Activated B cell treated with CpG ODN at 0.5 μM for 24 hours (primary cell): ENCODE data around the gene DAGLA. TPM values are rescaled to one million over a fixed set of nuclear protein-coding genes. Genes with fewer than 3 reads are reported as not detected.

Experiments used
- ATAC-seq: fragments of 200-7000 bp; cut with Tn5 transposase; one replicate; pipeline ENCODE4 v1.10.0; 2021; ENCODE audit warnings: low read depth, mild to moderate bottlenecking, moderate library complexity
- CTCF ChIA-PET: fragments of 350-600 bp; sonication (Branson Sonifier 250); formaldehyde crosslinking; loops from one replicate; lab custom pipeline; 2021; ENCODE audit warnings: antibody characterized with exemption; lab: Charles Lee
- POLR2A ChIA-PET: fragments of 350-600 bp; sonication (Branson Sonifier 250); formaldehyde crosslinking; loops from one replicate; lab custom pipeline; 2021; ENCODE audit warnings: antibody characterized with exemption; lab: Charles Lee
- DNase-seq: peaks from one replicate; pipeline ENCODE4 v3.0.0; 2022
- H3K27ac Mint-ChIP-seq: one replicate; pipeline ENCODE4 v1.8.0; 2020; ENCODE audit warnings: mixed read lengths
- H3K27me3 Mint-ChIP-seq: one replicate; pipeline ENCODE4 v1.8.0; 2021; ENCODE audit warnings: mixed read lengths
- H3K36me3 Mint-ChIP-seq: one replicate; pipeline ENCODE4 v1.8.0; 2021; ENCODE audit warnings: low read depth, mixed read lengths
- H3K4me1 Mint-ChIP-seq: one replicate; pipeline ENCODE4 v1.8.0; 2021; ENCODE audit warnings: mixed read lengths
- H3K4me3 Mint-ChIP-seq: one replicate; pipeline ENCODE4 v1.8.0; 2020; ENCODE audit warnings: mild to moderate bottlenecking, mixed read lengths
- H3K9me3 Mint-ChIP-seq: one replicate; pipeline ENCODE4 v1.8.0; 2020; ENCODE audit warnings: mixed read lengths
- intact Hi-C: fragments of 100-400 bp; cut with micrococcal nuclease; formaldehyde crosslinking; loops from one replicate; pipeline ENCODE4 v1.15.1; 2024
- total RNA-seq: library from RNA; stranded (reverse); gene quantifications from 2 replicates; pipeline ENCODE4 v1.2.3, GENCODE V29; 2022
- TF ChIP-seq, protein P1 (sequence below): fragments of 200-600 bp; IDR thresholded peaks from one replicate; pipeline ENCODE4 v1.8.0; 2022; ENCODE audit warnings: antibody characterized with exemption, mild to moderate bottlenecking

Gene DAGLA
- total RNA-seq, 1 donor from 2014 or later = not detected

DNA sequence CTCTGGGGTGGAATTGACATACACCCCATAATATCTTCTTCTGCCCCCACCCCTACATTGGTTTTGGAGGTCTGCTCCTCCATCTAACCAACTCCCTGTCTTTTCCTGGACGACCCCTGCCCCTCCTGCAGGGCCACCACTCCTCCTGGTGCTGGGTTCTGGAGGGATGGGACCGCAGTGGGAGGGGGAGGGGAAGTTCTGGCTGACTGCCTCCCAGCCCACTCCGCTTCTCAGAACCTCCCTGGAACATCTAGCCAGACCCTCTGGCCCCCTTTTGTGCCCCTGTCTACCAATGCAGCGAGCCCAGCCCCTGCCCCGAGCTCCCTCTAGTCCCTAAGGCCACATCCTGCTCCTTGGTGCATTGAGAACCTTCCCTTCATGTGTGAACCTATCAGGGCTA lies 73.5 kb downstream of the DAGLA start:
- peaks cover 21% of the 10 kb centered on the region for H3K4me1 Mint-ChIP-seq
- H3K27me3 Mint-ChIP-seq = peaks cover 34% of the 10 kb centered on the region
- POLR2A ChIA-PET = no interaction called here
- no peaks in the 10 kb centered on the region for H3K9me3 Mint-ChIP-seq
- CTCF ChIA-PET = interaction anchor here (0.6 to 1.8 kb wide), 2 partner anchors 12 to 354 kb away, joined by 3 to 8 read pairs; no protein-coding TSS in a partner anchor
- H3K27ac Mint-ChIP-seq = no peak overlapping the region
- H3K4me3 Mint-ChIP-seq = peak overlapping the region; percentile 6
- no peaks in the 10 kb centered on the region for H3K36me3 Mint-ChIP-seq
- intact Hi-C loops = loop anchor here (5.0 kb wide), 1 partner anchor 39 kb away; the partner anchor contains the start of genes FEN1 and TMEM258
- ATAC-seq (no peak), DNase-seq (no peak)
- TF ChIP-seq, protein P1, sequence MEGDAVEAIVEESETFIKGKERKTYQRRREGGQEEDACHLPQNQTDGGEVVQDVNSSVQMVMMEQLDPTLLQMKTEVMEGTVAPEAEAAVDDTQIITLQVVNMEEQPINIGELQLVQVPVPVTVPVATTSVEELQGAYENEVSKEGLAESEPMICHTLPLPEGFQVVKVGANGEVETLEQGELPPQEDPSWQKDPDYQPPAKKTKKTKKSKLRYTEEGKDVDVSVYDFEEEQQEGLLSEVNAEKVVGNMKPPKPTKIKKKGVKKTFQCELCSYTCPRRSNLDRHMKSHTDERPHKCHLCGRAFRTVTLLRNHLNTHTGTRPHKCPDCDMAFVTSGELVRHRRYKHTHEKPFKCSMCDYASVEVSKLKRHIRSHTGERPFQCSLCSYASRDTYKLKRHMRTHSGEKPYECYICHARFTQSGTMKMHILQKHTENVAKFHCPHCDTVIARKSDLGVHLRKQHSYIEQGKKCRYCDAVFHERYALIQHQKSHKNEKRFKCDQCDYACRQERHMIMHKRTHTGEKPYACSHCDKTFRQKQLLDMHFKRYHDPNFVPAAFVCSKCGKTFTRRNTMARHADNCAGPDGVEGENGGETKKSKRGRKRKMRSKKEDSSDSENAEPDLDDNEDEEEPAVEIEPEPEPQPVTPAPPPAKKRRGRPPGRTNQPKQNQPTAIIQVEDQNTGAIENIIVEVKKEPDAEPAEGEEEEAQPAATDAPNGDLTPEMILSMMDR = no peak

DNA sequence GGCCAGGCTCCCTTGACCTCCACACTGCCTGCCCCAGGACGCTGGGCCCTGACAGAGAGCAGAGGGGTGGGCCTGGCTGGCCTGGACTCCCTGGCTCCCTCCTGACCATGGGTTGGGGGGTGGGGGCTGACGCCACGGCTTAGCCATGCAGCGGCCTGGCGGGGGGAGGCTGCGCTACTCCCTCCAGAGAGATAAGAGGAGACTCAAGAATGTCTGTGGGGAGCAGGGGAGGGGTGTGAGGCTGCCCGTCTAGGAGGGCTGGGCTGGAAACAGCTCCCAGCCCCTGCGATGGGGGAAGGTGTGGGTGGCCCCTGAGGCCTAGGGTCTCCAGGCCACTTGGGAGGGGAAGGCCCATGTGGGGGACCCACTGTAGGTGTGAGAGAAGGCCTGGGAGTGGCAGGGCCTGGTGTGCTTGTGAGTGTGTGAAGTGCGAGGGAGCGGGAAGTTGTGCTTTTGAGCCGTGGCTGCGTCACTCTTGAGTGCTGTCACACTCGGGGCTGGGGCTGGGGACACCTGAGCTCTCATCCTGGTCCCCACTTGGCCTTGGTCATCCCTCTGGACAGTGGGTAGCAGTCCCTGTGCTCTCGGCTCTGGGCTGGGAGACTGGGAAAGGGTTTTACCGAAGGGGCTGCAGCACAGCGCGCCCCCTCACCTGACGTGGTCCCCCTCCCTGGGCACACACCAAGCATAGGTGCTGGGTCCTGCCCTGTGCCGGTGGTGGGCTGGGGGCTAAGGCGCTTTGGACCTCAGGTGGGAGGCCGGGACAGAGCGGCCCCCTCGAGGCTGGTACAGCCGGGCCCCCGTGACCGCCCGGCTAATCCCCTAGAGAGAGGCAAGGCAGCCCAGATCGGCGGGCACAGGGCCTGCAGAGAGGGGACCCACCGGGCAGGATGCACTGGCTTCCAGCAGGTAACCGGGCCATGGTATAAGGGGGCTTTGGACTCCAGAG lies 74.6 kb downstream of the DAGLA start:
- Mint-ChIP-seq H3K27me3 (peaks cover 27% of the 10 kb centered on the region), H3K4me1 (peaks cover 21% of the 10 kb centered on the region), H3K27ac (no peak overlapping the region), H3K4me3 (no peak overlapping the region), H3K36me3 (no peaks in the 10 kb centered on the region), H3K9me3 (no peaks in the 10 kb centered on the region)
- TF ChIP-seq, protein P1 = no peak
- DNase-seq (no peak), ATAC-seq (no peak)
- CTCF ChIA-PET = no interaction called here
- intact Hi-C loops = loop anchor here (5.0 kb wide), 1 partner anchor 37 kb away; the partner anchor contains the start of genes FEN1 and TMEM258
- POLR2A ChIA-PET = no interaction called here

DNA sequence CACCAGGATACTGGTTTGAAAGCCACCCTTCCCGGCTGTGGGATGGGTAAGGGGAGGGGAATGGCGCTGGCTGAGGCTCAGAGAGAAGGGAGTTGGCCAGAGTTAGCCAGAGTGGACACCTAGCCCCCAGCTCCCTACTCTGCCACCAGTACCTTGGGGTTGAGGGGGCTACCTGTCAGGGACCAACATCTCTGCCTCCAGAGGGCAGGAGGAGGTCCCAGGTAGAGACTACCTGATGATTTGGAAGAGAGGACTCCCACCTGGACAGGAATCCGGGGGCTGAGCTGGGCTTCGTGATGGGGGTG lies 75.9 kb downstream of the DAGLA start:
- Mint-ChIP-seq H3K4me1 (peaks cover 21% of the 10 kb centered on the region), H3K36me3 (no peaks in the 10 kb centered on the region), H3K27me3 (peaks cover 23% of the 10 kb centered on the region), H3K9me3 (no peaks in the 10 kb centered on the region), H3K4me3 (no peak overlapping the region), H3K27ac (no peak overlapping the region)
- ChIA-PET POLR2A (interaction anchor here (0.5 kb wide), 1 partner anchor 573 kb away, joined by 3 read pairs; no protein-coding TSS in a partner anchor), CTCF (no interaction called here)
- ATAC-seq (no peak), DNase-seq (no peak)
- intact Hi-C loops = no loop called here
- TF ChIP-seq, protein P1 = no peak

DNA sequence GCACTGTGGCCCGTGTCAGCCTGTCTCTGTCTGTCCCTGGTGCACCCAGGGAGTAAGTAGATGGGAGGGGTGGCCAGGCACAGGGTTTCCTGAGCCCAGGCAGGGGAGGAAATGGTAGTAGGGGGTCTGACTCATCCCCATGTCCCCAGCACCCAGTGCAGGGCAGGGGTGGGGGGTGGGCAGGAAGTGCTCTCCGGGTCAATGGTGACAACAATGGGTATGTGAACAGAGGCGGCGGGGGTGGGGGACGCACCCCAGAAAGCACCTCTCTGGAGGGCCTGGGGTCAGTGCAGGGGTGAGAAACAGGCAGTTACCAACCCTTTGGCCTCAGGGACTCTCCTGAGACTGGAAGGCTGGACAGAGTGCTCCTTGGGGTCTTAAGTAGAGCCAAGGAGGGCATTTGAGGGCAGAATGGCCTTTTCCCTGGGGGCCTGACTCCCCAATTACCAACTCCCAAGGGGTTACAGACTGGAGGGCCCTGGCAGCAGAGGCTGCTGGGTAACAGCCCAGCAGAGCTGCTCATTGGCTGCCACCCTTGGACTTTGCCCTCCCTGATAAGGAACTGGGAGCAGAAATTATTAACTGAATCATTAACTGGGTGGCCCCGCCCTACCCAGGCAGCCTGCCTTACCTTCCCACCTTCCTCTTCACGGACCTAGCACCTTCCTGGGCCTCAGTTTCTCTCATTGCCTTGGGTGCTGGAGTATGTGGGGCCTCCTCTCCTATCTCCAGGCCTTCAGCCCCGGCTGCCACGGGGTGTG lies 76.4 kb downstream of the DAGLA start:
- Mint-ChIP-seq H3K4me1 (peaks cover 21% of the 10 kb centered on the region), H3K27ac (no peak overlapping the region), H3K36me3 (no peaks in the 10 kb centered on the region), H3K9me3 (no peaks in the 10 kb centered on the region), H3K4me3 (peak overlapping the region; percentile 38), H3K27me3 (peaks cover 20% of the 10 kb centered on the region)
- CTCF ChIA-PET = no interaction called here
- DNase-seq (no peak), ATAC-seq (peak; percentile 68)
- POLR2A ChIA-PET = interaction anchor here (0.5 to 1.6 kb wide), 2 partner anchors 35 to 572 kb away, joined by 3 to 4 read pairs; partner anchors contain the start of genes FEN1 and TMEM258
- intact Hi-C loops = no loop called here
- TF ChIP-seq, protein P1 = no peak
